H9 (cell line): ENCODE data around the gene CDAN1. TPM values are rescaled to one million over a fixed set of nuclear protein-coding genes. Genes with fewer than 3 reads are reported as not detected.
"Not testable (repeated sequence)": the region's sequence is repeated elsewhere in the genome, so short reads cannot be mapped to it uniquely, and the experiment has no call there.

Source experiments
- DNase-seq: peaks from one replicate; pipeline ENCODE4 v3.0.0-alpha.2; 2017
- H2AFZ ChIP-seq: one replicate; pipeline ENCODE4 v1.6.1; 2013; ENCODE audit warnings: mild to moderate bottlenecking, low read length, control low read depth, moderate library complexity
- H2AK5ac ChIP-seq: 2 replicates; pipeline ENCODE4 v1.6.1; 2013; ENCODE audit warnings: low read length, control low read depth, mixed read lengths; ENCODE audit not compliant: insufficient read length
- H2BK120ac ChIP-seq: one replicate; pipeline ENCODE4 v1.6.1; 2013; ENCODE audit warnings: low read depth, mild to moderate bottlenecking, low read length, control low read depth, inconsistent platforms; ENCODE audit not compliant: poor library complexity, severe bottlenecking
- H2BK12ac ChIP-seq: 2 replicates; pipeline ENCODE4 v1.6.1; 2013; ENCODE audit warnings: low read length, control low read depth, mixed read lengths, low read depth; ENCODE audit not compliant: insufficient read length
- H2BK15ac ChIP-seq: 2 replicates; pipeline ENCODE4 v1.6.1; 2013; ENCODE audit warnings: low read depth, low read length, control low read depth
- H2BK20ac ChIP-seq: one replicate; pipeline ENCODE4 v1.6.1; 2013; ENCODE audit warnings: low read depth, mild to moderate bottlenecking, low read length, control low read depth, inconsistent platforms; ENCODE audit not compliant: poor library complexity, severe bottlenecking
- H2BK5ac ChIP-seq: 2 replicates; pipeline ENCODE4 v1.6.1; 2013; ENCODE audit warnings: low read length, control low read depth, mixed read lengths; ENCODE audit not compliant: insufficient read length
- H3K14ac ChIP-seq: 2 replicates; pipeline ENCODE4 v1.6.1; 2013; ENCODE audit warnings: low read length, control low read depth; ENCODE audit not compliant: insufficient read depth
- H3K18ac ChIP-seq: 2 replicates; pipeline ENCODE4 v1.6.1; 2013; ENCODE audit warnings: low read depth, mild to moderate bottlenecking, mixed read lengths, low read length, control low read depth; ENCODE audit not compliant: insufficient read length
- H3K23ac ChIP-seq: 2 replicates; pipeline ENCODE4 v1.6.1; 2013; ENCODE audit warnings: low read length, control low read depth, mixed read lengths, low read depth; ENCODE audit not compliant: insufficient read length
- H3K23me2 ChIP-seq: 2 replicates; pipeline ENCODE4 v1.6.1; 2013; ENCODE audit warnings: low read depth, mild to moderate bottlenecking, mixed read lengths, low read length, control low read depth; ENCODE audit not compliant: insufficient read length, poor library complexity, severe bottlenecking
- H3K27ac ChIP-seq: 2 replicates; pipeline ENCODE4 v1.5.1; 2013; ENCODE audit warnings: low read length, control low read depth, mixed read lengths, low read depth; ENCODE audit not compliant: insufficient read length
- H3K27me3 ChIP-seq: 2 replicates; pipeline ENCODE4 v1.6.1; 2013; ENCODE audit warnings: low read length, control low read depth, inconsistent platforms; ENCODE audit not compliant: insufficient read depth
- H3K4ac ChIP-seq: 2 replicates; pipeline ENCODE4 v1.6.1; 2013; ENCODE audit warnings: low read depth, mild to moderate bottlenecking, control low read depth, inconsistent platforms, low read length, moderate library complexity
- H3K4me1 ChIP-seq: 2 replicates; pipeline ENCODE4 v1.6.1; 2013; ENCODE audit warnings: low read length, control low read depth, inconsistent platforms; ENCODE audit not compliant: insufficient read depth
- H3K4me2 ChIP-seq: 2 replicates; pipeline ENCODE4 v1.6.1; 2013; ENCODE audit warnings: low read length, control low read depth, mixed read lengths; ENCODE audit not compliant: insufficient read length, insufficient read depth
- H3K56ac ChIP-seq: 2 replicates; pipeline ENCODE4 v1.6.1; 2013; ENCODE audit warnings: low read depth, mild to moderate bottlenecking, mixed read lengths, low read length, control low read depth; ENCODE audit not compliant: insufficient read length
- H3K79me1 ChIP-seq: 2 replicates; pipeline ENCODE4 v1.6.1; 2013; ENCODE audit warnings: low read depth, mild to moderate bottlenecking, moderate library complexity, low read length, control low read depth, inconsistent platforms; ENCODE audit not compliant: insufficient read depth, poor library complexity, severe bottlenecking
- H3K79me2 ChIP-seq: 2 replicates; pipeline ENCODE4 v1.6.1; 2013; ENCODE audit warnings: low read length, control low read depth, inconsistent platforms; ENCODE audit not compliant: insufficient read depth
- H3K9ac ChIP-seq: 2 replicates; pipeline ENCODE4 v1.6.1; 2013; ENCODE audit warnings: low read length, control low read depth, mixed read lengths; ENCODE audit not compliant: insufficient read length; ENCODE audit errors: extremely low read depth
- H3K9me3 ChIP-seq: one replicate; pipeline ENCODE4 v1.6.1; 2013; ENCODE audit warnings: low read depth, low read length, inconsistent platforms; ENCODE audit not compliant: control insufficient read depth
- H3T11ph ChIP-seq: one replicate; pipeline ENCODE4 v1.6.1; 2013; ENCODE audit warnings: mild to moderate bottlenecking, low read length, control low read depth, inconsistent platforms
- H4K20me1 ChIP-seq: one replicate; pipeline ENCODE4 v1.6.1; 2013; ENCODE audit not compliant: control insufficient read depth, insufficient read length, insufficient read depth
- H4K5ac ChIP-seq: 2 replicates; pipeline ENCODE4 v1.6.1; 2013; ENCODE audit warnings: low read depth, mild to moderate bottlenecking, mixed read lengths, low read length, control low read depth; ENCODE audit not compliant: insufficient read length
- H4K8ac ChIP-seq: replicated peaks from 2 replicates; pipeline ENCODE4 v1.6.1; 2013; ENCODE audit warnings: low read length, control low read depth, mixed read lengths, low read depth; ENCODE audit not compliant: insufficient read length
- H4K91ac ChIP-seq: 2 replicates; pipeline ENCODE4 v1.6.1; 2013; ENCODE audit warnings: low read depth, mild to moderate bottlenecking, moderate library complexity, mixed read lengths, low read length, control low read depth; ENCODE audit not compliant: insufficient read length
- H3K27ac Mint-ChIP-seq, 3 experiments: 2 replicates in 2 of 3; 3 replicates in 1 of 3; pipeline ENCODE4 v1.8.0; 2020 to 2021; ENCODE audit warnings: mixed read lengths in 3 of 3, mild to moderate bottlenecking in 1 of 3, moderate library complexity in 1 of 3
- H3K27me3 Mint-ChIP-seq: 2 replicates; pipeline ENCODE4 v1.8.0; 2021; ENCODE audit warnings: low read depth, mild to moderate bottlenecking, moderate library complexity, mixed read lengths
- H3K36me3 Mint-ChIP-seq, 3 experiments: 2 replicates in 2 of 3; 3 replicates in 1 of 3; pipeline ENCODE4 v1.8.0; 2020 to 2021; ENCODE audit warnings: low read depth in 3 of 3, mixed read lengths in 3 of 3; ENCODE audit not compliant: insufficient read depth in 1 of 3
- H3K4me1 Mint-ChIP-seq, 2 experiments: 2 replicates each; pipeline ENCODE4 v1.8.0; 2020; ENCODE audit warnings: mixed read lengths in 2 of 2
- H3K4me3 Mint-ChIP-seq, 2 experiments: 2 replicates in 1 of 2; 3 replicates in 1 of 2; pipeline ENCODE4 v1.8.0; 2020 to 2021; ENCODE audit warnings: mild to moderate bottlenecking in 2 of 2, mixed read lengths in 2 of 2, moderate library complexity in 1 of 2
- H3K9me3 Mint-ChIP-seq, 2 experiments: 2 replicates in 1 of 2; 3 replicates in 1 of 2; pipeline ENCODE4 v1.8.0; 2020; ENCODE audit warnings: mild to moderate bottlenecking in 2 of 2, mixed read lengths in 2 of 2, moderate library complexity in 1 of 2
- CTCF ChIP-seq: fragments of 200-600 bp; sonication (generic); conservative IDR thresholded peaks from 3 replicates; pipeline ENCODE4 v1.8.0; 2021; ENCODE audit warnings: antibody characterized with exemption, mild to moderate bottlenecking
- WGBS: extraction: QIAGEN DNeasy Blood & Tissue Kit; methylation state at CpG from one replicate; pipeline ENCODE4 v1.1.7; 2013; ENCODE audit warnings: missing lambda C conversion rate, low lambda C conversion rate, mixed read lengths; ENCODE audit not compliant: insufficient read length; ENCODE audit errors: extremely low coverage; 5-methylcytosine and 5-hydroxymethylcytosine counted together
- total RNA-seq: library from RNA; stranded (reverse); gene quantifications from 2 replicates; pipeline ENCODE4 v1.2.1, GENCODE V29; 2021

The CDAN1 gene
- total RNA-seq, 1 experiment from 2014 or later = 20.4 TPM

DNA sequence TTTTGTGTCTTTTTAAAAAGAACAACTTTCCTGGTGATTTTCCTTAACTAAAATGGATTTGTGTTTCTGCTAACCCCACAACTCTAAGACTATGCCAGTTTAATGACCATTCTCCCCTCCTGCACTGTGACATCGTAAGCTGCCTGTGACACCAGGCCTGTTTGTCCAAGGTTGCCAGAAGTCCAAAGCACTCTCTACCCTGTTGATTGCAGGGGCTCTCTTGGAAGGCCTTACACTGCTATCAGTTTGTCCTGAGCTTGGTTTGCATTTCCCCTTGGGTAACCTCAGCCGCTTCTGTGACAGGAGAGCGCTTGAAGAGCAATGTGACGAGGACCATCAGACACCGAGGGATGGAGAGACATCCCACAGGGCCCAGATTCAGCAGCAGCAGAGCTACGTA, 55.8 kb downstream of the CDAN1 start:
- H3K9me3 Mint-ChIP-seq = no peaks in the 10 kb centered on the region

GRCh38 chr15:42680142-42680482, 56.8 kb downstream of the CDAN1 start:
- not testable (repeated sequence) for H3K56ac ChIP-seq, H3K23ac ChIP-seq, H2BK5ac ChIP-seq, H4K20me1 ChIP-seq, H3T11ph ChIP-seq, H3K27me3 ChIP-seq, H2BK12ac ChIP-seq, H4K5ac ChIP-seq, H3K27ac Mint-ChIP-seq, H3K4me1 Mint-ChIP-seq, H3K79me1 ChIP-seq, H3K9ac ChIP-seq, H3K27me3 Mint-ChIP-seq, H2BK15ac ChIP-seq, DNase-seq, H3K27ac ChIP-seq, H3K4ac ChIP-seq, H3K9me3 ChIP-seq, H3K4me2 ChIP-seq, H4K91ac ChIP-seq, H3K18ac ChIP-seq, H3K9me3 Mint-ChIP-seq, H3K4me3 Mint-ChIP-seq, H3K4me1 ChIP-seq, H2AFZ ChIP-seq, H3K14ac ChIP-seq, H2BK20ac ChIP-seq, H2BK120ac ChIP-seq, H4K8ac ChIP-seq, H2AK5ac ChIP-seq, H3K79me2 ChIP-seq, H3K23me2 ChIP-seq
- no CpG with 5 or more reads among the region's 5 CpGs for WGBS
- peaks cover 6 to 12% (median 11%) of the 10 kb centered on the region in 3 experiments; a peak in 6 of 7 replicates for H3K36me3 Mint-ChIP-seq

More for the DNA sequence above, 55.8 kb downstream of the CDAN1 start:
- Histone ChIP-seq H3T11ph (no peak overlapping the region), H3K79me2 (no peaks in the 10 kb centered on the region), H3K79me1 (no peaks in the 10 kb centered on the region), H3K14ac (no peak overlapping the region), H3K4me1 (no peaks in the 10 kb centered on the region), H3K18ac (no peak overlapping the region), H3K4ac (no peak overlapping the region), H2BK12ac (no peak overlapping the region), H2BK20ac (no peak overlapping the region), H2BK15ac (no peak overlapping the region), H2BK5ac (no peak overlapping the region), H3K9me3 (no peaks in the 10 kb centered on the region), H4K20me1 (no peaks in the 10 kb centered on the region), H3K27me3 (no peaks in the 10 kb centered on the region), H4K5ac (no peak overlapping the region), H3K9ac (no peak overlapping the region), H3K4me2 (no peak overlapping the region), H3K27ac (no peak overlapping the region), H3K56ac (no peak overlapping the region), H3K23ac (no peak overlapping the region), H2AK5ac (no peak overlapping the region), H2BK120ac (no peak overlapping the region), H4K8ac (no peak overlapping the region), H2AFZ (no peak overlapping the region), H4K91ac (no peak overlapping the region), H3K23me2 (no peaks in the 10 kb centered on the region)
- TF ChIP-seq CTCF = no peak
- Mint-ChIP-seq H3K4me3 (no peak overlapping the region), H3K27ac (no peak overlapping the region), H3K36me3 (peaks cover 6 to 11% (median 6%) of the 10 kb centered on the region in 3 experiments; a peak in 5 of 7 replicates), H3K4me1 (no peaks in the 10 kb centered on the region), H3K27me3 (no peaks in the 10 kb centered on the region)
- WGBS = no CpG with 5 or more reads among the region's 6 CpGs
- DNase-seq = no peak
